Measurements from ENCODE around the gene PLCD4.

GRCh38 chr2:218626369-218626768 lies 18.7 kb downstream of the PLCD4 start:
- TF ChIP-seq CTCF (IDR thresholded peaks at IDR 0.05; ENCODE audit: low read depth, low read length) (no peak), EZH2phosphoT487 (IDR thresholded peaks at IDR 0.05; ENCODE audit: low read depth) (no peak)

Measured in OCI-LY3 (cell line).